Measurements from ENCODE around the gene NXPH1. TPM values are rescaled to one million over a fixed set of nuclear protein-coding genes. Genes with fewer than 3 reads are reported as not detected.

NXPH1 gene
- total RNA-seq, 4 donors from 2014 or later: not detected

DNA sequence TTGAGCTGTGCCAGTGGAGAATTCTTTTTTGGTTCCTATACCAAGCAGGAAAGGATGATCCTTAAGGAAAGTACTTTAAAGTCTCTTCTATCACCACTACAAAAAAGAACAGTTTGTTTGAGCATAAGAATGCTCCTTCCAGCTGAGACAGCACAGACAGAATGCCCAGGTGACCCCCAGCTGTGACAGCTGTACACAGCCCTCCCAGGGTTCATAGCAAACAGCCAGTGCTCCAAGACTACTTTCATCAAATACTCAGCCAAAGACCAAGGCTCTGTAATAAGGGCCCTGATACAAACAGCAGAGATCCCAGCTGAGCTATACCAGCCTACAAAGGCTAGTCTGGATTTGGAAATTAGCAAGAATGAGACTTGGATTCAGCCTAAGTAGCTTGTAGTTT lies 65.7 kb downstream of the NXPH1 start:
- H3K9me3 ChIP-seq: no peaks in the 10 kb centered on the region
- intact Hi-C loops (cut with DNase I; ENCODE audit: low total_unique reads): no loop called here

DNA sequence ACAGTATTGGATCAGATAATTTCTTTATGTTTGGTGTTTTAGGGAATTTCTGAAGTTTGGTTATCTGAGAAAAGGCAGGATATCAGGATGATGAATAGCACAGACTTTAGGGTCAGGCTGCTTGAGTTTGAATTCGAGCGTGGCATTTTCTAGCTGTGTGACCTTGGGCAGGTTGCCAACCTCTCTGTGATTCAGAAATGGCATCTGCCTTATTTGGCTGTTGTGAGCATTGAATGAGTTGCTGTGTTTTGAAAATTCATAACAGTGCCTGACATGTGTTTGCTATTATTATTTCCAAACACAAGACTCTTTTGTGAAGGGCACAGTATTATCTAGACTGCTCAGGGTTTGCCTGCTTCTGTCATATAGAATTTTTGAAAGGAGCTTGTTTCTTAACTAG lies 66.9 kb downstream of the NXPH1 start:
- Histone ChIP-seq H3K27ac (no peak overlapping the region), H3K27me3 (no peaks in the 10 kb centered on the region), H3K4me1 (no peaks in the 10 kb centered on the region), H3K9me3 (no peaks in the 10 kb centered on the region), H3K4me3 (no peak overlapping the region), H3K36me3 (no peaks in the 10 kb centered on the region)
- DNase-seq (no peak), ATAC-seq (no peak)
- intact Hi-C loops (cut with DNase I; ENCODE audit: low total_unique reads): no loop called here
- in situ Hi-C loops (cut with MboI; ENCODE audit: low sequenced_read_pairs in 4 of 4): no loop called here
- TF ChIP-seq POLR2A (IDR thresholded peaks at IDR 0.05): no peak
- TF ChIP-seq, protein P1, sequence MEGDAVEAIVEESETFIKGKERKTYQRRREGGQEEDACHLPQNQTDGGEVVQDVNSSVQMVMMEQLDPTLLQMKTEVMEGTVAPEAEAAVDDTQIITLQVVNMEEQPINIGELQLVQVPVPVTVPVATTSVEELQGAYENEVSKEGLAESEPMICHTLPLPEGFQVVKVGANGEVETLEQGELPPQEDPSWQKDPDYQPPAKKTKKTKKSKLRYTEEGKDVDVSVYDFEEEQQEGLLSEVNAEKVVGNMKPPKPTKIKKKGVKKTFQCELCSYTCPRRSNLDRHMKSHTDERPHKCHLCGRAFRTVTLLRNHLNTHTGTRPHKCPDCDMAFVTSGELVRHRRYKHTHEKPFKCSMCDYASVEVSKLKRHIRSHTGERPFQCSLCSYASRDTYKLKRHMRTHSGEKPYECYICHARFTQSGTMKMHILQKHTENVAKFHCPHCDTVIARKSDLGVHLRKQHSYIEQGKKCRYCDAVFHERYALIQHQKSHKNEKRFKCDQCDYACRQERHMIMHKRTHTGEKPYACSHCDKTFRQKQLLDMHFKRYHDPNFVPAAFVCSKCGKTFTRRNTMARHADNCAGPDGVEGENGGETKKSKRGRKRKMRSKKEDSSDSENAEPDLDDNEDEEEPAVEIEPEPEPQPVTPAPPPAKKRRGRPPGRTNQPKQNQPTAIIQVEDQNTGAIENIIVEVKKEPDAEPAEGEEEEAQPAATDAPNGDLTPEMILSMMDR (IDR thresholded peaks at IDR 0.05 in 4 of 5, conservative IDR thresholded peaks at IDR 0.05 in 1 of 5): no peak

More for the DNA sequence above, 65.7 kb downstream of the NXPH1 start:
- no peaks in the 10 kb centered on the region for H3K4me1 ChIP-seq
- H3K4me3 ChIP-seq: no peak overlapping the region
- no peak for DNase-seq
- TF ChIP-seq, protein P1 (IDR thresholded peaks at IDR 0.05 in 4 of 5, conservative IDR thresholded peaks at IDR 0.05 in 1 of 5): no peak
- no peak for TF ChIP-seq POLR2A (IDR thresholded peaks at IDR 0.05)
- H3K27me3 ChIP-seq: no peaks in the 10 kb centered on the region
- H3K36me3 ChIP-seq: no peaks in the 10 kb centered on the region
- ATAC-seq: no peak
- in situ Hi-C loops (cut with MboI; ENCODE audit: low sequenced_read_pairs in 4 of 4): no loop called here
- no peak overlapping the region for H3K27ac ChIP-seq

DNA sequence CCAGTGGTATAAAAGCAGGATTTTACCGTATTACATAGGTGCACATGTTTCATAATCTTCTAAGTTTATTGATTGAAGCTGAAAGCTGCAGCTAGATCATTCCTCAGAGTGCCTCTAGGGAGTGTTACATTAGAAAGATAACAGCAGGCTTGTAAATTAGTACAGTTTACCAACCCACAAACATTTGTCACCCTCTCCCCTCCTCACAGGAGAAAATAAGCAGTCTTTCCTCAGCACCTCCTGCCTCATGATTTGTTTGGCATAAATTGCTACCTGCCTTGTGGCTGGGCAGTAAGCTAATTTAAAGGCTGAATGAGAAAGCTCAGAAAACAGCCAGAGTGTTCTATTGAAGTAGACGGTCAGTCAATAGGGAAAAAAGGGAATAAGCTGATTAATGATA lies 74.2 kb downstream of the NXPH1 start:
- Histone ChIP-seq H3K27me3 (no peaks in the 10 kb centered on the region), H3K36me3 (no peaks in the 10 kb centered on the region), H3K9me3 (no peaks in the 10 kb centered on the region), H3K27ac (no peak overlapping the region), H3K4me1 (no peaks in the 10 kb centered on the region), H3K4me3 (no peak overlapping the region)
- in situ Hi-C loops (cut with MboI; ENCODE audit: low sequenced_read_pairs in 4 of 4): no loop called here
- no peak for TF ChIP-seq POLR2A (IDR thresholded peaks at IDR 0.05)
- no peak for DNase-seq
- ATAC-seq: no peak
- intact Hi-C loops (cut with DNase I; ENCODE audit: low total_unique reads): no loop called here

DNA sequence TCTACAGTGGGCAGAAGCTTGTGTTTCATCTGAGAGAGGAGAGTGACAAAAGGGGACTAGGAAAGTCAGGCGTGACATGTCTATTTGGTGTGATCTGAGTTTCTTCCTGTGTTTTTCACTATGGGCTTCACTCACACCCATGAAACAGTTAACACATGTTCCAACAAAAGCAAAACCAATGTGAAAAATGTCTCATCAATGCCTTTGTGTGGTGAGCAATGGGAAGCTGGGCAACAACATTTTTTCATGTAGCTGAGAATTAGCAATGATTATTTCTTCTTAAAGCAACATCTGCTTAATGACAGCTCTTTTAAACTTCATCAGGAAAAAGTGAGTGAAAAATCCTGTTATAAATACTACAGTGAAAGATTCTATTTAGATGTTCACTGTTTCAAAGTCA lies 76.2 kb downstream of the NXPH1 start:
- DNase-seq (no peak), ATAC-seq (no peak)
- TF ChIP-seq POLR2A (IDR thresholded peaks at IDR 0.05): no peak
- TF ChIP-seq, protein P1 (IDR thresholded peaks at IDR 0.05 in 4 of 5, conservative IDR thresholded peaks at IDR 0.05 in 1 of 5): no peak
- Histone ChIP-seq H3K27ac (no peak overlapping the region), H3K36me3 (no peaks in the 10 kb centered on the region), H3K4me3 (no peak overlapping the region), H3K9me3 (no peaks in the 10 kb centered on the region), H3K27me3 (no peaks in the 10 kb centered on the region), H3K4me1 (no peaks in the 10 kb centered on the region)
- intact Hi-C loops (cut with DNase I; ENCODE audit: low total_unique reads) (no loop called here), in situ Hi-C loops (cut with MboI; ENCODE audit: low sequenced_read_pairs in 4 of 4) (no loop called here)

DNA sequence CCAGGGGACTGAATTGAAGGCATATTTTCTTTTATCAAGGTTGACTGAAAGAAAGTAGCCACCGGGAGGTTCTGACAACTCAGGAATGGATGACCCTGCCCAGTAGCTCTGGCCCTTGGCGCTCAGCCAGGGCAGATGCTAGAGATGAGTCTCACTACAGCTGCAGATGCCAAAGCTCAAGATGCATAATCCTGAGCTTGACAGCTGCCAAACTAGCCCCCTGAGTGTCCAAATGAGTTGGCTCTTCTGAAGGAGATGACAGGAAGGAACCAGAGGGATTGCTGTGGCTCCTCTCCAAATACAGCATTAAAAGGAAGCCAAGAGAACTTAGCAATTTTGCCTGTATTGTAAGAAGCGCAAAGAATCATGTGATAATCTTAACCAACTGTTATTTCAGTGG lies 78.4 kb downstream of the NXPH1 start:
- Histone ChIP-seq H3K27ac (no peak overlapping the region), H3K4me1 (no peaks in the 10 kb centered on the region), H3K36me3 (no peaks in the 10 kb centered on the region), H3K4me3 (no peak overlapping the region), H3K27me3 (no peaks in the 10 kb centered on the region), H3K9me3 (no peaks in the 10 kb centered on the region)
- in situ Hi-C loops (cut with MboI; ENCODE audit: low sequenced_read_pairs in 4 of 4) (no loop called here), intact Hi-C loops (cut with DNase I; ENCODE audit: low total_unique reads) (no loop called here)
- DNase-seq (no peak), ATAC-seq (no peak)
- TF ChIP-seq, protein P1 (IDR thresholded peaks at IDR 0.05 in 4 of 5, conservative IDR thresholded peaks at IDR 0.05 in 1 of 5): no peak
- no peak for TF ChIP-seq POLR2A (IDR thresholded peaks at IDR 0.05)
